ENCODE measurements around the gene PARD6B. TPM values are rescaled to one million over a fixed set of nuclear protein-coding genes. Genes with fewer than 3 reads are reported as not detected.

The PARD6B gene
- total RNA-seq, 6 experiments from 2014 or later: 0.24 to 0.68 (median 0.51) TPM

GRCh38 chr20:50804437-50805348 is 73.3 kb downstream of the PARD6B start:
- Mint-ChIP-seq H3K9me3 (peaks cover 2% of the 10 kb centered on the region; the same call in 1 of the 2 replicates), H3K27ac (no peak overlapping the region), H3K4me3 (no peak overlapping the region), H3K4me1 (ENCODE audit: low read depth) (no peaks in the 10 kb centered on the region), H3K36me3 (ENCODE audit: low read depth) (peaks cover 4% of the 10 kb centered on the region), H3K27me3 (ENCODE audit: insufficient read depth) (no peaks in the 10 kb centered on the region)
- no peak for TF ChIP-seq CTCF (IDR thresholded peaks at IDR 0.05)
- DNase-seq: no peak

- no peak overlapping the region for H3K27ac Mint-ChIP-seq
- H3K4me3 Mint-ChIP-seq: no peak overlapping the region
- no peak for DNase-seq
- peaks cover 9% of the 10 kb centered on the region for H3K36me3 Mint-ChIP-seq (ENCODE audit: low read depth)
- H3K4me1 Mint-ChIP-seq (ENCODE audit: low read depth): no peaks in the 10 kb centered on the region
- H3K9me3 Mint-ChIP-seq: peaks cover 6% of the 10 kb centered on the region; the same call in 1 of the 2 replicates
- no peaks in the 10 kb centered on the region for H3K27me3 Mint-ChIP-seq (ENCODE audit: insufficient read depth)
- no peak for TF ChIP-seq CTCF (IDR thresholded peaks at IDR 0.05)
Observed at GRCh38 chr20:50805349-50805684, 73.9 kb downstream of the PARD6B start.

GRCh38 chr20:50806126-50806768 is 74.9 kb downstream of the PARD6B start:
- DNase-seq: no peak
- Mint-ChIP-seq H3K4me1 (ENCODE audit: low read depth) (no peaks in the 10 kb centered on the region), H3K9me3 (peaks cover 6% of the 10 kb centered on the region; the same call in 1 of the 2 replicates), H3K36me3 (ENCODE audit: low read depth) (peaks cover 9% of the 10 kb centered on the region), H3K4me3 (no peak overlapping the region), H3K27ac (no peak overlapping the region), H3K27me3 (ENCODE audit: insufficient read depth) (no peaks in the 10 kb centered on the region)
- no peak for TF ChIP-seq CTCF (IDR thresholded peaks at IDR 0.05)

Other genes starting within 250 kb of the PARD6B start
- gene PTPN1, start 221.2 kb upstream of the PARD6B start, total RNA-seq (2021; fragmentation: NEBNext Ultra II Directional; extraction: Animal tissue kit (Norgen Biotek cat#: 25700)): 10 to 100 TPM; 37.8 to 46.5 (median 45.2) TPM
- under 1 TPM; 0.07 to 0.25 (median 0.11) TPM for gene RIPOR3, start 40.0 kb upstream of the PARD6B start, total RNA-seq (2021; fragmentation: NEBNext Ultra II Directional; extraction: Animal tissue kit (Norgen Biotek cat#: 25700))
- gene BCAS4, start 63.5 kb downstream of the PARD6B start, total RNA-seq (2021; fragmentation: NEBNext Ultra II Directional; extraction: Animal tissue kit (Norgen Biotek cat#: 25700)): 10 to 100 TPM; 19.8 to 23.5 (median 21.7) TPM
- 10 to 100 TPM; 56.5 to 68.8 (median 57.3) TPM for gene ADNP, start 199.9 kb downstream of the PARD6B start, total RNA-seq (2021; fragmentation: NEBNext Ultra II Directional; extraction: Animal tissue kit (Norgen Biotek cat#: 25700))
- 10 to 100 TPM; 51.8 to 59.9 (median 57.4) TPM for gene DPM1, start 227.0 kb downstream of the PARD6B start, total RNA-seq (2021; fragmentation: NEBNext Ultra II Directional; extraction: Animal tissue kit (Norgen Biotek cat#: 25700))
- gene MOCS3, start 227.2 kb downstream of the PARD6B start, total RNA-seq (2021; fragmentation: NEBNext Ultra II Directional; extraction: Animal tissue kit (Norgen Biotek cat#: 25700)): 1 to 10 TPM; 5.0 to 6.1 (median 5.4) TPM